HG03432 (cell line): ENCODE data around the gene OGFR.

ENCODE experiments used
- ATAC-seq: cut with Tn5 transposase; IDR thresholded peaks from one replicate; pipeline ENCODE4 v1.9.1; 2021; ENCODE audit warnings: mild to moderate bottlenecking, moderate library complexity; ENCODE audit not compliant: unreplicated experiment

OGFR gene

GRCh38 chr20:62769346-62770071 is 35.1 kb upstream of the OGFR start:
- ATAC-seq: no peak

- no peak for ATAC-seq
Observed at GRCh38 chr20:62770111-62770910, 34.3 kb upstream of the OGFR start.

- no peak for ATAC-seq
Observed at GRCh38 chr20:62770916-62771315, 33.7 kb upstream of the OGFR start.

- no peak for ATAC-seq
Observed at GRCh38 chr20:62771396-62772102, 33.1 kb upstream of the OGFR start.

GRCh38 chr20:62772103-62772611 is 32.5 kb upstream of the OGFR start:
- ATAC-seq: no peak

- ATAC-seq: no peak
Observed at GRCh38 chr20:62772619-62772989, 32.0 kb upstream of the OGFR start.

GRCh38 chr20:62772990-62773844 is 31.4 kb upstream of the OGFR start:
- no peak for ATAC-seq

GRCh38 chr20:62773845-62774714 is 30.6 kb upstream of the OGFR start:
- ATAC-seq: no peak

GRCh38 chr20:62774762-62775161 is 29.9 kb upstream of the OGFR start:
- no peak for ATAC-seq

GRCh38 chr20:62775206-62775605 is 29.4 kb upstream of the OGFR start:
- ATAC-seq: no peak

GRCh38 chr20:62776035-62776691 is 28.5 kb upstream of the OGFR start:
- no peak for ATAC-seq

GRCh38 chr20:62776692-62777527 is 27.7 kb upstream of the OGFR start:
- ATAC-seq: no peak

- ATAC-seq: no peak
Observed at GRCh38 chr20:62777528-62777830, 27.2 kb upstream of the OGFR start.

GRCh38 chr20:62778058-62778457 is 26.6 kb upstream of the OGFR start:
- ATAC-seq: no peak

- no peak for ATAC-seq
Observed at GRCh38 chr20:62778601-62779416, 25.8 kb upstream of the OGFR start.

- no peak for ATAC-seq
Observed at GRCh38 chr20:62779417-62779685, 25.3 kb upstream of the OGFR start.

- ATAC-seq: no peak
Observed at GRCh38 chr20:62780204-62780603, 24.4 kb upstream of the OGFR start.

- ATAC-seq: no peak
Observed at GRCh38 chr20:62780696-62781095, 23.9 kb upstream of the OGFR start.
